A549 (cell line): ENCODE data around the gene GTF2A2.

ENCODE experiments used
- BCL3 ChIP-seq: fragments of >200 bp; sonication (Bioruptor Twin); formaldehyde crosslinking; IDR thresholded peaks from 3 replicates; pipeline ENCODE4 v1.6.1; 2016
- EP300 ChIP-seq, 2 experiments: fragments of >200 bp; sonication (Bioruptor Twin); formaldehyde crosslinking; IDR thresholded peaks; 2 replicates in 1 of 2; 3 replicates in 1 of 2; pipeline ENCODE4 v1.6.1; 2016 to 2017
- POLR2A ChIP-seq: IDR thresholded peaks from 2 replicates; pipeline ENCODE4 v1.6.1; 2012; ENCODE audit warnings: mild to moderate bottlenecking, low read length
- RAD21 ChIP-seq, 2 experiments: fragments of >200 bp in 1 of 2; sonication (Bioruptor Twin) in 1 of 2; formaldehyde crosslinking in 1 of 2; IDR thresholded peaks in 1 of 2; conservative IDR thresholded peaks in 1 of 2; 2 replicates in 1 of 2; 3 replicates in 1 of 2; pipeline ENCODE4 v1.6.1; 2012 to 2018; ENCODE audit warnings: inconsistent platforms in 1 of 2
- TF ChIP-seq, protein P1 (sequence below): fragments of >200 bp; sonication (Bioruptor Twin); formaldehyde crosslinking; IDR thresholded peaks from 3 replicates; pipeline ENCODE4 v1.5.1; 2016

- no peak for TF ChIP-seq BCL3
- no peak for TF ChIP-seq RAD21 (conservative IDR thresholded peaks at IDR 0.05 in 1 of 2, IDR thresholded peaks at IDR 0.05 in 1 of 2)
- TF ChIP-seq, protein P1, sequence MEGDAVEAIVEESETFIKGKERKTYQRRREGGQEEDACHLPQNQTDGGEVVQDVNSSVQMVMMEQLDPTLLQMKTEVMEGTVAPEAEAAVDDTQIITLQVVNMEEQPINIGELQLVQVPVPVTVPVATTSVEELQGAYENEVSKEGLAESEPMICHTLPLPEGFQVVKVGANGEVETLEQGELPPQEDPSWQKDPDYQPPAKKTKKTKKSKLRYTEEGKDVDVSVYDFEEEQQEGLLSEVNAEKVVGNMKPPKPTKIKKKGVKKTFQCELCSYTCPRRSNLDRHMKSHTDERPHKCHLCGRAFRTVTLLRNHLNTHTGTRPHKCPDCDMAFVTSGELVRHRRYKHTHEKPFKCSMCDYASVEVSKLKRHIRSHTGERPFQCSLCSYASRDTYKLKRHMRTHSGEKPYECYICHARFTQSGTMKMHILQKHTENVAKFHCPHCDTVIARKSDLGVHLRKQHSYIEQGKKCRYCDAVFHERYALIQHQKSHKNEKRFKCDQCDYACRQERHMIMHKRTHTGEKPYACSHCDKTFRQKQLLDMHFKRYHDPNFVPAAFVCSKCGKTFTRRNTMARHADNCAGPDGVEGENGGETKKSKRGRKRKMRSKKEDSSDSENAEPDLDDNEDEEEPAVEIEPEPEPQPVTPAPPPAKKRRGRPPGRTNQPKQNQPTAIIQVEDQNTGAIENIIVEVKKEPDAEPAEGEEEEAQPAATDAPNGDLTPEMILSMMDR: no peak
- no peak for TF ChIP-seq POLR2A
- TF ChIP-seq EP300 (IDR thresholded peaks at IDR 0.05): no peak
Measured at GRCh38 chr15:59636184-59636583, 21.1 kb downstream of the GTF2A2 start.
